HG02623 (cell line): Measurements from ENCODE around the gene MYBPC2.
"Not testable (repeated sequence)": the region's sequence is repeated elsewhere in the genome, so short reads cannot be mapped to it uniquely, and the experiment has no call there.

Source experiments
- ATAC-seq: cut with Tn5 transposase; IDR thresholded peaks from one replicate; pipeline ENCODE4 v1.9.1; 2021; ENCODE audit warnings: moderate library complexity; ENCODE audit not compliant: unreplicated experiment

Gene MYBPC2

DNA sequence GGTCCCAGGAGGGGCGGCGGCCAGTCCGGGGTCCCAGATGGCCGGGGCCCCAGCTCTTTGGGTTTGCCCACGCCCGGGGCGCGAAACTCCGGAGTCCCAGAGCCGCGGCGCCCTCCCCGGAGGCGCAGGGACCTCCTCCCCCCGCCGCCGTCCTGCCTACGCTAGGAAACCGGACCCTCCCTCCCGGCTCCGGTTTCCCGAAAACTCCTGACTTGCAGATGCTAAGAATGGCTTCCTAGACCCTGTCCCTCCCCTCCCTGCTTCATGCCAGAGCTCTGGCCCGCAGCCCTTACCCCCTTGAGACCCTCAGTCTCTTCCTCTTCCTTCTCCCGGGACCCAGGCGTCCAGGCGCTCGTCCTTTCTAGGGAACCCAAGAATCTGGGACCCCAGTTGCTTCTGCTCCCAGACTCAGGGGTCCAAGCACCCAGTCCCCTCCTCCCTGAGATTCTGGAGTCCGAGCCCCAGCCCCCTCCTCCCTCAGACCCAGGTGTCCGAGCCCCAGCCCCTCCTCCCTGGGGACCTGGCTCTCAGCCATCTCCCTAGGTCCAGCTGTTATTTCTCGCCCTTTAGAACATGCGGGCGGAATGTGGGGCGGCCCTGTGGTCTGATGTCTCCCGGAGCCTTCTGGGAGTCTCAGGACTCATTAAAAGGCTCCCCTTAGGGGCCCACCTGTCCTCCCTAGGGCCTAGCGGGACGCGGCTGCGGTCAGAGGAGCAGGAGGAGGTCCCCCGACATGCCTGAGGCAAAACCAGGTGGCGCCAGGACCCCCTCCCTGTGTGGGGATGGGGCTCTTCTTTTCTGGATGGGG is at the start of gene MYBPC2:
Gene MYBPC2 (plus strand): TSS at position 672 of the 808 bp plus-strand sequence. CDS start 62 bp downstream, at position 734.
- ATAC-seq = no peak

DNA sequence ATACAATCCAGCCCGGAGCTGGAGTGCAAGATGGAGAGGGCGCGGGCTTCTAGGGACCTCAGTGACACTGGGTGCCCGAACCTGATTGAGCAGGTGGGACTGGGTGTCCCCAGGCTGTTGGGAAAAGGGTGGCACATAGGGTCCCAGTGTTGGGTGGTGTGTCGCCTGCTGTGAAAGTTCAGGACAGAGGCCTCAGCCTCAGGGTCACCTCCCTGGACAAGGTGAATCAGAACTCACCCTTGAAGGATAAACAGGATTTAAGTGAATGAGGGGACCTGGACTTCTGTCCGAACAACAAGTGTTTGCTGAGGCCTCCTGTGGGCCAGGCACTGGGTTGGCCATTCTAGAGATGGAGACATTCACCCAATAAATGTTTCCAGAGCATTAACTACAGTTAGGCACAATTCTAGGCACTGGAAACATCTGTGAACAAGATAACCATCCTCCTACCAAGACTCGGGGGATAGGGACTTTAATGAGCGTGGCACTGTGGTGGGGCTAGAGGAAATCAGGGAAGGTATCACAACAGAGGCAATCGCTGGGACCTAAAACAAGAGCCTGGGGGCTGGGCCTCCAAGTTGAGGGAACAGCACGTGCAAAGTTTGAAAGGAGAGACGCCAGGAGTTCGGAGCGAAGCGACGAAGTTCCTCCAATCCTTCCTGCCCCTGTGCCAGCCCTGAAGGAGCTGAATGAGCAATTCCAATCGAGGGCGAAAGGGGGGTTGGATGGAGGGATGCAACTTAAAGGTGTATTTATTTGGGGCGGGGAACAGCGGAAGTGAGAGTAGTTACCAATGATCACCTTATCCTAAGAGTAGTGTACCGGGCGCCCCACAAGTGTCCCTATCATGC is 49.5 kb upstream of the MYBPC2 start:
- ATAC-seq = peak; percentile 4

DNA sequence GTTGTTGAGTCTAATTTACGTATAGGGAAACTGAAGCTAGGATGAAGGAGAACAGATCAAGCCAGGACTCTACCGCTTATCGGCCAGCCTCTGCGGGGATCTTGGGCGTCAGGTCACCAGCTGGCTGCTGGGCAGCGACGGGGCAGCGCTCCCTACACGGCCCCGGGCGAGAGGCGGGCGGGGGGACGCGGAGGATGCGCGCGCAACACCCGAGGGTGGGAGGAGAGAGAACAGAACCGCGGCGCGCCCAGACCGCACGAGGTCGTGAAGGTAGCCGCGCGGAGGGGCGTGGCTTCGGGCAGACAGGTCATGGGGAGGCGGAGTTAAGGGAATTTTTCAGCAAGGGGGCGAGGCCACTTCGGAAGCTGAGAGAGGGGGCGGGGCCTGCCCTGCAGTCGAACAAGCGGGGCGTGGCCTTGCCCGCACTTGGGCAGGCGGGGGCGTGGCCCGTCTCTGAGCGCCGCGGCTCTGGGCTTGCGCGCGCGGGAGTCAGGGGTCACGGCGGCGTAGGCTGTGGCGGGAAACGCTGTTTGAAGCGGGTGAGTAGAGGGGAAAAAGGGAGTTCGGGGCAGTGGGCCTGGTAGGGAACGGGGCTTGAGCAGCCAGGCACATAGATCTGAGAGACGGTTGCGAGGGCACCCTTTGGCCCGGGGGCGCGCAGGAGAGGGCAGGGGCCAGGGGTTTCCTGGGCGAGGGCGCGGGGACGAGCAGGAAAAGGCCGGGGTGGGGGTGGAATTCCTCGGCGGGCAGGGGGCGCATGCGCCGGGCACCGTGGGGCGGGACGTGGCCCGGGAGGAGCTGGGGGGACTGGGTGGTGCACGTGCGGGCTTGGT is 48.6 kb upstream of the MYBPC2 start, which contains the start of gene POLD1:
Gene POLD1 (plus strand): TSS at position 496 of the 833 bp plus-strand sequence. CDS start 14,505 bp downstream, outside the sequence.
- peak; percentile 71 for ATAC-seq

DNA sequence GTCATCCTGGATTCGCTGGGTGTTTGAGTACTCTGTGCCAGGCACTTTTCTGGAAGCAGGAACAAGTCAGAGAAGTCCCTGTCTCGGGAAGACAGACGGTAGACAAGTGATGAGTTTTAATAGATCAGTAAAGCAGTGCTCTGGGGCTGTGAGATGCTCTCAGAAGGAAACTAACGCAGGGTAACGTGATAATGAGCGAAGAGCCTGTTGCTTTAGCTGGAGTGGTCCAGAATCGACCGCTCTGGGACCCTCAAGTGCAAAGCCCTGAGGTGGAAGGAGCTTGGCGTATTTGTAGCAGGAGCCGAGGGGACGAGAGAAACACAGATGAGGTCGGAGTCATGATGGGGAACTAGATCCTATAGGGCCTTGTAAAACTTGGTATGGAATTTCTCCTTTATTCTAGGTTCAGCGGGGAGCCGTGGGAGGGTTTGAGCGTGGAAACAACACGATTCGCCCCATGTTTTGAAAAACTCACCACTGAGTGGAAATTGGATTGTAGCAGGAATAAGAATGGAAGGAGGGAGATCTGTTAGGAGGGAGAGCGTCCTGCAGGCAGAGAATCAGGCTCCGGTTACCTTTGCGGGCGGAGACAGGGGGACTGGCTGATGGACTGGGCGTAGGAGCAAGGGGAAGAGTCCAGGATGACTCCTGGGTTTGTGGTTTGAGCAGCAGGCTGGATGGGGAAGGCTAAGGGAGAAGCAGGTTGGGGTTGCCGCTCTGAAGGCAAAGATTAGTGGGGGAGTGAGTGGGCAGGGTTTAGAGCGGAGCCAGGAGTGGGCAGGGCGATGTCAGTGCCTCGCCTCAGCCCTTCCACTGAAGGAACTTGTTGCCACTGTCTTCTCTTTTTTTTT is 47.8 kb upstream of the MYBPC2 start:
- ATAC-seq = no peak

DNA sequence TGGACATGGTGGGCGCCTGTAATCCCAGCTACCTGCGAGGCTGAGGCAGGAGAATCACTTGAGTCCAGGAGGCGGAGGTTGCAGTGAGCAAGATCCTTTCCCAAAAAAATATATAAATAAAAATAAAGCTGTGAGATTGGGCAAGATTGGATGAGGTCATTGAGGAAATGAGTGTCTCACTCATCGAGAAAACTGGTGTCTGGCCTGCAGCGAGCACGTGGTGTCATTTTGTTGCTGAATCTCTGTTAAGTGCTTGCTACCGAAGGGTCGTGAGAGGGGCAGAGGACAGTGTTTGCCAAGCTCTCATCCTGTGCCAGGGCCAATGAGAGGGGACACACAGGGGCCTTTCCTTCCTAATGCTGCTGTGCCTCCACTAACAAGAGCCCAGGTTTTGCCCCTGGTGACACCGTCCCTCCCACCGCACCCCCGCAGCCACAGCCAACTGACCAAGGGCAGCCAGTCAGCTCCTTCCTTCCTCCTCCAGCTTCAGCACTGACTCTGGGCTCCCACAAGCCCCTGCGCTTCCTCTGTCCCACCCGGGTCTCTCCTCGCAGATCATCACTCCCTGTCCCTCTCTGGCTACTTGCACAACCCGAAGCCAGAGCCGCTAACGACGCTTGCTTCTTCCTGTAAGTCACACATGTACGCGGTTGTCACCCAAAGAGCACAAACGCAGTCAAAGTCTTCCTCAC is 45.4 kb upstream of the MYBPC2 start:
- no peak for ATAC-seq

DNA sequence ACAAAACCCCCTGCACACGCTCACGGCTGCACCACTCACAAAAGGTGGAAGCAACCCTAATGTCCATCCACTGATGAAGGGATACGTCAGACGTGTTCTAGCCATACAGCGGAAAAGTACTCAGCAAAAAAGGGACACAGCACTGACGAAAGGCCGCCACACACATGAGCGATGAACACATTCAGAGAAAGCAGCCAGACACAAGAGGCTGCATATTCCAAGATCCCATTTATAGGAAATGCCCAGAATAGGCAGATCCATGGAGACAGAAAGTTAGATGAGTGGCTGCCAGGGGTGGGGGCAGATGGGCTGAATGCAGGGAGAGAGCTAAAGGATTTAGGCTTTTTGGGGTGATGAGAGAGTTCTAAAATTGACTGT is 44.8 kb upstream of the MYBPC2 start:
- ATAC-seq = no peak

DNA sequence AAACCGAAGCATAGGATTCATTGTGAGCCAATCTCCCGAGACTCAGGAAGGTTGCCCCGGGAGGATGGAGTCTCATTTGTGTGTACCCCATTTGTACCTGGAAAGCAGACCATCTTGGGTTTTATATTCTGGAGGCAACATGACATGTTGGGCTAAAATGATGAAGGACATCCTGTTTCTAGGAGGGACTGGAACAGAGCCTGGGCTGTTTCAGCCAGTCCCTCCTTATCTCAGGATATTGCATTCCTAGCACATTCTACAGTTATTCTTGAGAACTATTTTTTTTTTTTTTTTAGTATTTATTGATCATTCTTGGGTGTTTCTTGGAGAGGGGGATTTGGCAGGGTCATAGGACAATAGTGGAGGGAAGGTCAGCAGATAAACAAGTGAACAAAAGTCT is 42.4 kb upstream of the MYBPC2 start:
- ATAC-seq = not testable (repeated sequence)

DNA sequence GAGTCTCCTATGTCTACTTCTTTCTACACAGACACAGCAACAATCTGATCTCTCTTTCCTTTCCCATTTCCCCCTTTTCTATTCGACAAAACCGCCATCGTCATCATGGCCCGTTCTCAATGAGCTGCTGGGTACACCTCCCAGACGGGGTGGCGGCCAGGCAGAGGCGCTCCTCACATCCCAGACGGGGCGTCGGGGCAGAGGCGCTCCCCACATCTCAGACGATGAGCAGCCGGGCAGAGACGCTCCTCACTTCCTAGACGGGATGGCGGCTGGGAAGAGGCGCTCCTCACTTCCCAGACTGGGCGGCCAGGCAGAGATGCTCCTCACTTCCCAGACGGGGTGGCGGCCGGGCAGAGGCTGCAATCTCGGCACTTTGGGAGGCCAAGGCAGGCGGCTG is 41.7 kb upstream of the MYBPC2 start:
- not testable (repeated sequence) for ATAC-seq

DNA sequence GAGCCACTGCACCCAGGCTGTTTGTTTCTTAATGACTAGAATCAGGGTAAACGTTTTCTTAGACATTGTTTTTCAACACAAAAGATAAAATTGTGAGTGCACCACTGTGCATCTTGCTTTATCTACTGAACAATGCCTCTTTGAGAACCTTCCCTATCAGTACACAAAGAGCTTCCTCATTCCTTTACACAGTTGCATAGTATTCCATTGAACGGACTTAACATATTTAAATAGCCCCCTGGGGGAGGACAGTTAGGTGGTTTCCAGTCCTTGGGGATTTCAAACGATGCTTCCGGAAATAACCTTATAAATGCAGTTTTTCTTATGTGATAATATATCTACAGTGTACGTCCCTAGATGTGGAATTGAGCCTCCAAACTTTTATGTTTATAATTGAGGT is 39.9 kb upstream of the MYBPC2 start:
- no peak for ATAC-seq

DNA sequence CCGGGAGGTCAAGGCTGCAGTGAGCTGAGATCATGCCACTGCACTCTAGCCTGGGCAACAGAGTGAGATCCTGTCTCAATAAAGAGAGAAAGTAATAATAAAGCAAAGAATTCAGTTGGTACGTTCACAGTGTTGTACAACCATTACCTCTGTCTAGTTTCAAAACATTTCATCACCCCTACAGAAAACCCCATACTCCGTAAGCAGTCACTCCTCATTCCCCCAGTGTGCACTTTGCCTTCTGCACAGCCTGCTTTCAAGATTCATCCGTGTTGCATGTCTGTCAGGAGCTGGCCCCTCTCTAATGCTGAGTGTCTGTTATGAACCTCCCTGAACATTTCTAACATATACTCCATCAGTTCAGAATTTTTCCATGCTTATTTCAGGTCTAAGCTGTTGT is 39.1 kb upstream of the MYBPC2 start:
- ATAC-seq = no peak

DNA sequence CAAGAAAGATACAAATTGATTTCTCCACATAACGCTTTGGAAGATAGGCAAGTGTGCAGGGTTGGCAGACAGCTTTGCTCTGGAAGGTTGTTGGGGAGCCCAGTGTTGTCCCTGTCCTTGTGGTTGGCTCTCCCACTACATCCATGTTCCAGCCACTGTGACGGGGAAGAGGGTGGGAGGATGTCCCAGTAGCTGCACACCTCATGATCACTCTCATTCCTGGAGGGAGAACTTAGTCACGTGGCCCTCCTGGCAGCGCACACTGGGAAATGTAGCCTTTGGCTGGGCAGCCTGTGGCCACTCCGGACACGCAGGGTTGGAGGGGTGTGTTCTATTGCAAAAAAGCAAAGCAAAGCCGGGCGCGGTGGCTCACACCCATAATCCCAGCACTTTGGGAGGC is 38.7 kb upstream of the MYBPC2 start:
- ATAC-seq = no peak

DNA sequence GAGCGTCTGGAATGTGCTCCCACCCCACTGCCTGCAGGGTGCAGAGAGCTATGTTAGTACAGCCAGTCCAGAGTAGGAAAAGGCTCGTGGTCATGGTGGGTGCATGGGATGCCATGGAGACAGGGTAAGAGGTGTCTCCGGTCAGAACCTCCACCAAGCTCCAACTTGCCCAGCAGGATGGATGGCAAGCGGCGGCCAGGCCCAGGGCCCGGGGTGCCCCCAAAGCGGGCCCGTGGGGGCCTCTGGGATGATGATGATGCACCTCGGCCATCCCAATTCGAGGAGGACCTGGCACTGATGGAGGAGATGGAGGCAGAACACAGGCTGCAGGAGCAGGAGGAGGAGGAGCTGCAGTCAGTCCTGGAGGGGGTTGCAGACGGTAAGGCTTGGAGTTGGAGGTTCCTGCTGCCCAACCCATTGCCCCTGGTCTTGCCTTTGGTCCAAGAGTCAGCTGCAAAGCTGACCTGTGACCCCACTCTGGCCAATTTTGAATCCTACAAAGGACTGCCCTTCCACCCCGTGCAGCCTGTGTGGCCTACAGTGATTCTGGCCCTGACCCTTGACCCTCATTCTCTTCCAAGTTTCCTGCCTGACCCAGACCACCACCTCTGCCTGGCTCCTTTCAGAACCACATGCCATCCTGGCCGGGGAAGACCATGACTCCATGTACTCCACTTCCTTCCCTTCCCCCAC is 33.9 kb upstream of the MYBPC2 start:
- ATAC-seq = no peak

DNA sequence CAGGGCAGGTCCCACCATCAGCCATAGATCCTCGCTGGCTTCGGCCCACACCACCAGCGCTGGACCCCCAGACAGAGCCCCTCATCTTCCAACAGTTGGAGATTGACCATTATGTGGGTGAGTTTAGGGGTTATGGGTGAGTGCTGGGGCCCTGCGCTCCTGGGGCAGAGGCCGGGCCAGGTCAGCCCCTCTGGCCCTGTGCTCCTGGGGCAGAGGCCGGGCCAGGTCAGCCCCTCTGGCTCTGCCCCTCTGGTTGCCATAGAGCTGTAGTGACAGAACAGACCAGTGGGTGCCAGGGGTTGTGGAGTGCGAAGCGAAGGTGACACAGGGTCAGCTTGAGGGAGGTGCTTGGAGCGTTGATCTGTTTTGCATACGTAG is 33.3 kb upstream of the MYBPC2 start:
- ATAC-seq = no peak

DNA sequence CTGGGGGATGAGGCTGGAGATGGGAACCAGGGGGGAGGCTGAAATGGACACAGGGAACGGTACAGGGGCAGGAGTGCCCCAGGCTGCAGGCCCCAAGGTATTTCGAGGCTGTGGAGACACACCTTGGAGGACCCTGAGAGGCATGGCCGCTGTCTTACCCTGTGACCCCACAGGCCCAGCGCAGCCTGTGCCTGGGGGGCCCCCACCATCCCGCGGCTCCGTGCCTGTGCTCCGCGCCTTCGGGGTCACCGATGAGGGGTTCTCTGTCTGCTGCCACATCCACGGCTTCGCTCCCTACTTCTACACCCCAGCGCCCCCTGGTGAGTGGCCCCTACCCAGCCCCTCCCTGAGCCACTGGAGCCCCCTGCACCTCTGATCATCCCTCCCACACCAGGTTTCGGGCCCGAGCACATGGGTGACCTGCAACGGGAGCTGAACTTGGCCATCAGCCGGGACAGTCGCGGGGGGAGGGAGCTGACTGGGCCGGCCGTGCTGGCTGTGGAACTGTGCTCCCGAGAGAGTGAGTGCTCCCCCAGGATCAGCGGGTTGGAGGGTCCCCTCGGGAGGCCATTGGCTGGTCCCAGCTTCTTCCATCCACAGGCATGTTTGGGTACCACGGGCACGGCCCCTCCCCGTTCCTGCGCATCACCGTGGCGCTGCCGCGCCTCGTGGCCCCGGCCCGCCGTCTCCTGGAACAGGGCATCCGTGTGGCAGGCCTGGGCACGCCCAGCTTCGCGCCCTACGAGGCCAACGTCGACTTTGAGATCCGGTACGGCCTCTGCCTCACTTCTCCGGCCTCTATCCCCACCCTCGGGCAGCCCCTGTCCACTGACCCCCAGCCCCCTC is 30.9 kb upstream of the MYBPC2 start:
- ATAC-seq = no peak

DNA sequence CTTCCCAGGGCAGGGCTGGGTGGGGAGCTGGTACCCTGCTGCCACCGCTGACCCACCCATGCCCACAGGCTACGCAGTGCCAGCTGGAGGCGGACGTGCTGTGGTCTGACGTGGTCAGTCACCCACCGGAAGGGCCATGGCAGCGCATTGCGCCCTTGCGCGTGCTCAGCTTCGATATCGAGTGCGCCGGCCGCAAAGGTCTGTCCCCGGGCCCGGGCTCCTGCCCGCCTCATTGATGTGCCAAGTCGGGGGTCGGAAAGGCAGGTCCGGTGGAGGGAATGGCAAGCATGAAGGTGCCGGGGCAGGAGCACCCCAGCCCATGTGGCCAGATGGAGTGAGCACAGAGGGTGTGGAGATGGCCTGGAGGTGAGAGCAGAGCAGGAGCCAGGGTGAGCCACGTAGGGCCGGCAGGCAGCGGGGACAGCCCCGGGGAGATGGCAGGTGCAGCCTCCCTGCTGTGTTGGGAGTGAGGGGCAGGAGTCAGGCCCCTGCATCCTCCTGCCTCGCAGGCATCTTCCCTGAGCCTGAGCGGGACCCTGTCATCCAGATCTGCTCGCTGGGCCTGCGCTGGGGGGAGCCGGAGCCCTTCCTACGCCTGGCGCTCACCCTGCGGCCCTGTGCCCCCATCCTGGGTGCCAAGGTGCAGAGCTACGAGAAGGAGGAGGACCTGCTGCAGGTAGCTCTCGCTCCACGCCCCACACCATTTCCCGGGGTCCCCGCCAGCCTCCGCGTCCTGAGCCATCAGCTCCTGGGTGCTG is 30.0 kb upstream of the MYBPC2 start:
- no peak for ATAC-seq

DNA sequence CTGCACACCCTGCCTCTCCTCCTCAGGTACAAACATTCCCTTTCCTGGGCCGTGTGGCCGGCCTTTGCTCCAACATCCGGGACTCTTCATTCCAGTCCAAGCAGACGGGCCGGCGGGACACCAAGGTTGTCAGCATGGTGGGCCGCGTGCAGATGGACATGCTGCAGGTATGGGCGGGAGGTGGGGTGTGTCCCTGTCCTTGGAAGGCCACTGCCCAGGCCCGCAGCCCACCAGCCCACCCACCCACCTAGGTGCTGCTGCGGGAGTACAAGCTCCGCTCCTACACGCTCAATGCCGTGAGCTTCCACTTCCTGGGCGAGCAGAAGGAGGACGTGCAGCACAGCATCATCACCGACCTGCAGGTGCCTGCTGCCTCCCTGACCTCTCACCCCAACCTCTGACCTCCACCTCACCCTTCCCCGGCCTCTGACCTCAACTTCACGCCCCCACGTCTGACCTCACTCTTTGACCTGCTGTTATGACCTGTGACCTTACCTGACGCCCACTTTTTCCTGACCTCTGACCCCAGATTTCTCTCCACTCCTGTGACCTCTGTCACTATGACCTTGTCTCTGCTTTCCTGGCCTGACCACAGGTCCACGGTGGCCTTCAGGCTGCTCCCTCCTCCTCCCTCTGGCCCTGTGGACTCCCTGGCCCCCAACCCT is 26.4 kb upstream of the MYBPC2 start:
- ATAC-seq = no peak

DNA sequence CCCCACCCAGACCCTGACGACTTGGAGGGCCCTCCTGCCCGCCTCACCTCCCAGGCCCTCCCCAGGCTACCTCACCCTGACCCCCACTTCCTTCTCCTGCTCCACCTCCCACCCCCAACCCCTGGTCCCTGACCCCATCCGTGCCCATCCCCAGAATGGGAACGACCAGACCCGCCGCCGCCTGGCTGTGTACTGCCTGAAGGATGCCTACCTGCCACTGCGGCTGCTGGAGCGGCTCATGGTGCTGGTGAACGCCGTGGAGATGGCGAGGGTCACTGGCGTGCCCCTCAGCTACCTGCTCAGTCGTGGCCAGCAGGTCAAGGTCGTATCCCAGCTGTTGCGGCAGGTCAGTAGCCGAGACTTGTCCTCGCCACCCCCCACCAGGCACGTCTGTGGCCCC is 25.9 kb upstream of the MYBPC2 start:
- ATAC-seq = no peak
